GM18499 (cell line): ENCODE data around the gene TRAPPC4.
"Not testable (repeated sequence)": the region's sequence is repeated elsewhere in the genome, so short reads cannot be mapped to it uniquely, and the experiment has no call there.

Experiments used
- ATAC-seq: cut with Tn5 transposase; IDR thresholded peaks from one replicate; pipeline ENCODE4 v1.9.1; 2021; ENCODE audit warnings: moderate number of reproducible peaks; ENCODE audit not compliant: insufficient read depth, unreplicated experiment

The TRAPPC4 gene

GRCh38 chr11:119012629-119013170, 5.9 kb upstream of the TRAPPC4 start:
- no peak for ATAC-seq

- no peak for ATAC-seq
Observed at GRCh38 chr11:119014209-119014924, 4.2 kb upstream of the TRAPPC4 start.

GRCh38 chr11:119015054-119015611, 3.4 kb upstream of the TRAPPC4 start:
- no peak for ATAC-seq

GRCh38 chr11:119016216-119017009, 2.2 kb upstream of the TRAPPC4 start:
- no peak for ATAC-seq

- not testable (repeated sequence) for ATAC-seq
Observed at GRCh38 chr11:119017377-119017776, 1.2 kb upstream of the TRAPPC4 start.

GRCh38 chr11:119019996-119020395, 1.4 kb downstream of the TRAPPC4 start:
- no peak for ATAC-seq

- no peak for ATAC-seq
Observed at GRCh38 chr11:119021631-119022030, 3.1 kb downstream of the TRAPPC4 start.

- ATAC-seq: no peak
Observed at GRCh38 chr11:119023741-119024140, 5.2 kb downstream of the TRAPPC4 start.

GRCh38 chr11:119024430-119025098, 6.0 kb downstream of the TRAPPC4 start:
- no peak for ATAC-seq

GRCh38 chr11:119025099-119025473, 6.5 kb downstream of the TRAPPC4 start:
- ATAC-seq: no peak

- ATAC-seq: no peak
Observed at GRCh38 chr11:119025541-119025940, 7.0 kb downstream of the TRAPPC4 start.

GRCh38 chr11:119025978-119026766, 7.6 kb downstream of the TRAPPC4 start:
- ATAC-seq: no peak

- ATAC-seq: no peak
Observed at GRCh38 chr11:119026970-119027369, 8.4 kb downstream of the TRAPPC4 start.

- no peak for ATAC-seq
Observed at GRCh38 chr11:119027561-119028345, 9.2 kb downstream of the TRAPPC4 start.

- ATAC-seq: no peak
Observed at GRCh38 chr11:119028346-119029068, 9.9 kb downstream of the TRAPPC4 start.

GRCh38 chr11:119029069-119029339, 10.4 kb downstream of the TRAPPC4 start:
- ATAC-seq: no peak

- no peak for ATAC-seq
Observed at GRCh38 chr11:119029340-119030028, 10.9 kb downstream of the TRAPPC4 start.

GRCh38 chr11:119030029-119030328, 11.4 kb downstream of the TRAPPC4 start:
- no peak for ATAC-seq
